RWPE2 (cell line): ENCODE data around the gene OTUD5.

Experiments used
- ATAC-seq: fragments of 200-7000 bp; cut with Tn5 transposase; 3 replicates; pipeline ENCODE4 v1.9.1; 2021; ENCODE audit warnings: low read depth
- DNase-seq: peaks from one replicate; pipeline ENCODE4 v3.0.0-alpha.2; 2020; ENCODE audit warnings: low spot score
- H3K27ac ChIP-seq: fragments of 450-650 bp; 2 replicates; pipeline ENCODE4 v1.5.1; 2017; ENCODE audit warnings: mild to moderate bottlenecking; ENCODE audit not compliant: poor library complexity, severe bottlenecking
- H3K27me3 ChIP-seq: fragments of 250-450 bp; sonication (Bioruptor Pico); 2 replicates; pipeline ENCODE4 v1.5.1; 2021; ENCODE audit warnings: mild to moderate bottlenecking, moderate library complexity; ENCODE audit not compliant: insufficient read depth, poor library complexity, severe bottlenecking
- H3K36me3 ChIP-seq: fragments of 250-450 bp; sonication (Bioruptor Pico); 2 replicates; pipeline ENCODE4 v1.5.1; 2020; ENCODE audit warnings: low read depth, mild to moderate bottlenecking, moderate library complexity
- H3K4me1 ChIP-seq: fragments of 250-450 bp; sonication (Bioruptor Pico); 2 replicates; pipeline ENCODE4 v1.5.1; 2021; ENCODE audit warnings: mild to moderate bottlenecking, moderate library complexity; ENCODE audit not compliant: insufficient read depth, poor library complexity, severe bottlenecking
- H3K4me3 ChIP-seq: fragments of 250-450 bp; sonication (Bioruptor Pico); 2 replicates; pipeline ENCODE4 v1.5.1; 2021; ENCODE audit warnings: mild to moderate bottlenecking, moderate library complexity; ENCODE audit not compliant: severe bottlenecking
- H3K9me3 ChIP-seq: fragments of 250-450 bp; sonication (Bioruptor Pico); 2 replicates; pipeline ENCODE4 v1.5.1; 2021; ENCODE audit warnings: mild to moderate bottlenecking, moderate library complexity; ENCODE audit not compliant: severe bottlenecking
- CTCF ChIP-seq: fragments of 450-650 bp; IDR thresholded peaks from one replicate; pipeline ENCODE4 v1.5.1; 2017; ENCODE audit warnings: mild to moderate bottlenecking, moderate library complexity; ENCODE audit not compliant: poor library complexity, severe bottlenecking

Gene OTUD5

GRCh38 chrX:48899078-48899410 lies 58.4 kb downstream of the OTUD5 start:
- Histone ChIP-seq H3K4me1 (no peaks in the 10 kb centered on the region), H3K36me3 (peaks cover 27% of the 10 kb centered on the region), H3K9me3 (no peaks in the 10 kb centered on the region), H3K27ac (no peak overlapping the region), H3K4me3 (no peak overlapping the region), H3K27me3 (no peaks in the 10 kb centered on the region)
- ATAC-seq, result no peak
- no peak for TF ChIP-seq CTCF
- no peak for DNase-seq

- peak; percentile 90 for DNase-seq
- peaks cover 25% of the 10 kb centered on the region for H3K36me3 ChIP-seq
- peak; percentile 91 for ATAC-seq
Observed at GRCh38 chrX:48897625-48898306, 59.6 kb downstream of the OTUD5 start, which contains the start of the genes PQBP1 and TIMM17B. Gene PQBP1, plus strand, starts transcription at chrX:48897930. Its CDS starts 580 bp downstream, at chrX:48898510. Gene TIMM17B, minus strand, starts transcription at chrX:48897768. Its CDS starts 19 bp downstream, at chrX:48897749.

GRCh38 chrX:48897157-48897624 lies 60.2 kb downstream of the OTUD5 start:
- ATAC-seq (peak; percentile 43), DNase-seq (peak; percentile 81)
- Histone ChIP-seq H3K36me3 (peaks cover 25% of the 10 kb centered on the region), H3K27ac (peak overlapping the region; percentile 74), H3K27me3 (no peaks in the 10 kb centered on the region), H3K9me3 (no peaks in the 10 kb centered on the region), H3K4me3 (peak overlapping the region; percentile 83), H3K4me1 (no peaks in the 10 kb centered on the region)
- no peak for TF ChIP-seq CTCF

More at GRCh38 chrX:48897625-48898306, 59.6 kb downstream of the OTUD5 start, which contains the start of the genes PQBP1 and TIMM17B:
- TF ChIP-seq CTCF, result no peak
- H3K4me1 ChIP-seq, result no peaks in the 10 kb centered on the region
- no peaks in the 10 kb centered on the region for H3K9me3 ChIP-seq
- no peaks in the 10 kb centered on the region for H3K27me3 ChIP-seq
- H3K4me3 ChIP-seq, result peak within 1 kb of the TSS; percentile 83
- peak within 1 kb of the TSS; percentile 74 for H3K27ac ChIP-seq

GRCh38 chrX:48896611-48897011 lies 60.8 kb downstream of the OTUD5 start:
- no peaks in the 10 kb centered on the region for H3K27me3 ChIP-seq
- DNase-seq, result no peak
- no peak for ATAC-seq
- peak overlapping the region; percentile 74 for H3K27ac ChIP-seq
- H3K9me3 ChIP-seq, result no peaks in the 10 kb centered on the region
- peak overlapping the region; percentile 83 for H3K4me3 ChIP-seq
- TF ChIP-seq CTCF, result no peak
- H3K36me3 ChIP-seq, result peaks cover 25% of the 10 kb centered on the region
- no peaks in the 10 kb centered on the region for H3K4me1 ChIP-seq

- no peak for TF ChIP-seq CTCF
- Histone ChIP-seq H3K4me3 (no peak overlapping the region), H3K36me3 (peaks cover 25% of the 10 kb centered on the region), H3K4me1 (no peaks in the 10 kb centered on the region), H3K9me3 (no peaks in the 10 kb centered on the region), H3K27ac (no peak overlapping the region), H3K27me3 (no peaks in the 10 kb centered on the region)
- DNase-seq, result no peak
- no peak for ATAC-seq
Observed at GRCh38 chrX:48894891-48895290, 62.5 kb downstream of the OTUD5 start.
